GM23248 (cell line): Measurements from ENCODE around the gene CAMTA1. TPM values are rescaled to one million over a fixed set of nuclear protein-coding genes. Genes with fewer than 3 reads are reported as not detected.
A peak's percentile ranks its signal among the peaks of the same experiment; 100 is the strongest.

Experiments used
- DNase-seq: peaks from one replicate; pipeline ENCODE4 v3.0.0-alpha.2; 2015
- H2AFZ ChIP-seq: fragments of 200-600 bp; sonication (generic); 2 replicates; pipeline ENCODE4 v1.6.1; 2016; ENCODE audit warnings: antibody characterized with exemption
- H3F3A ChIP-seq: fragments of 200-600 bp; sonication (generic); 2 replicates; pipeline ENCODE4 v1.6.1; 2016; ENCODE audit warnings: mild to moderate bottlenecking, antibody characterized with exemption, mixed run types; ENCODE audit not compliant: insufficient read depth
- H3K27ac ChIP-seq: fragments of 200-600 bp; sonication (generic); 2 replicates; pipeline ENCODE4 v1.5.1; 2016; ENCODE audit warnings: mild to moderate bottlenecking
- H3K27me3 ChIP-seq: fragments of 200-600 bp; sonication (generic); replicated peaks from 2 replicates; pipeline ENCODE4 v1.6.1; 2016; ENCODE audit warnings: mild to moderate bottlenecking; ENCODE audit not compliant: insufficient read depth
- H3K36me3 ChIP-seq: fragments of 200-600 bp; sonication (generic); 2 replicates; pipeline ENCODE4 v1.6.1; 2016; ENCODE audit warnings: low read depth, mild to moderate bottlenecking
- H3K4me1 ChIP-seq: fragments of 200-600 bp; sonication (generic); 2 replicates; pipeline ENCODE4 v1.6.1; 2016; ENCODE audit warnings: mild to moderate bottlenecking; ENCODE audit not compliant: insufficient read depth
- H3K4me2 ChIP-seq: fragments of 200-600 bp; sonication (generic); one replicate; pipeline ENCODE4 v1.6.1; 2016; ENCODE audit warnings: mild to moderate bottlenecking; ENCODE audit not compliant: unreplicated experiment
- H3K4me3 ChIP-seq: fragments of 200-600 bp; sonication (generic); 2 replicates; pipeline ENCODE4 v1.5.1; 2016; ENCODE audit warnings: mild to moderate bottlenecking
- H3K79me2 ChIP-seq: fragments of 200-600 bp; sonication (generic); 2 replicates; pipeline ENCODE4 v1.6.1; 2016; ENCODE audit warnings: mild to moderate bottlenecking; ENCODE audit not compliant: insufficient read depth
- H3K9ac ChIP-seq: fragments of 200-600 bp; sonication (generic); 2 replicates; pipeline ENCODE4 v1.6.1; 2016; ENCODE audit warnings: mild to moderate bottlenecking
- H3K9me2 ChIP-seq: fragments of 200-600 bp; sonication (generic); 2 replicates; pipeline ENCODE4 v1.6.1; 2016; ENCODE audit warnings: mixed run types, mild to moderate bottlenecking, moderate library complexity; ENCODE audit not compliant: insufficient read depth
- H3K9me3 ChIP-seq: fragments of 200-600 bp; sonication (generic); one replicate; pipeline ENCODE4 v1.6.1; 2017; ENCODE audit warnings: low read depth
- H4K20me1 ChIP-seq: fragments of 200-600 bp; sonication (generic); 2 replicates; pipeline ENCODE4 v1.6.0; 2016; ENCODE audit not compliant: insufficient read depth
- EZH2 ChIP-seq: fragments of 200-600 bp; sonication (generic); IDR thresholded peaks from 2 replicates; pipeline ENCODE4 v1.6.1; 2018; ENCODE audit warnings: antibody characterized with exemption, mild to moderate bottlenecking; ENCODE audit not compliant: insufficient read depth, poor library complexity, severe bottlenecking
- EZH2phosphoT487 ChIP-seq: fragments of 200-600 bp; sonication (generic); IDR thresholded peaks from 2 replicates; pipeline ENCODE4 v1.6.1; 2018; ENCODE audit warnings: antibody characterized with exemption, moderate library complexity, mild to moderate bottlenecking, low read depth; ENCODE audit not compliant: insufficient read depth
- WGBS, 2 experiments: methylation state at CpG; one replicate each; pipeline ENCODE4 v1.1.6; 2015 to 2017; ENCODE audit warnings: low lambda C conversion rate in 2 of 2, low coverage in 1 of 2; ENCODE audit errors: missing lambda C conversion rate in 2 of 2; 5-methylcytosine and 5-hydroxymethylcytosine counted together
- in situ Hi-C: fragments of 300-500 bp; cut with MboI; formaldehyde crosslinking; loops from 2 replicates; pipeline ENCODE4 v1.15.0; 2020
- polyA plus RNA-seq: library from polyadenylated mRNA; unstranded; fragments of >200 nt; fragmentation: Nextera tagmentation; extraction: Ambion mirVana; gene quantifications from 2 replicates; pipeline ENCODE4 v1.2.1, GENCODE V29; 2016
- total RNA-seq: library from RNA; depleted of rRNA; stranded (reverse); fragments of >200 nt; shearing (Covaris generic); gene quantifications from 2 replicates; pipeline ENCODE4 v1.2.3, GENCODE V29; 2014

Gene CAMTA1
- total and polyA plus RNA-seq, 2 experiments from 2014 or later, result 50.1 to 165 TPM

- TF ChIP-seq EZH2phosphoT487 (no peak), EZH2 (no peak)
- H3K4me1 ChIP-seq, result no peaks in the 10 kb centered on the region
- in situ Hi-C loops, result no loop called here
Measured at GRCh38 chr1:7538033-7538432, 752.8 kb downstream of the CAMTA1 start.

GRCh38 chr1:7538849-7539768 is 753.9 kb downstream of the CAMTA1 start:
- no peaks in the 10 kb centered on the region for H4K20me1 ChIP-seq
- in situ Hi-C loops, result no loop called here
- no peaks in the 10 kb centered on the region for H3K36me3 ChIP-seq
- no peaks in the 10 kb centered on the region for H3K27me3 ChIP-seq
- H3K9ac ChIP-seq, result no peak overlapping the region
- DNase-seq, result no peak
- no peaks in the 10 kb centered on the region for H3F3A ChIP-seq
- no peak overlapping the region for H3K4me2 ChIP-seq
- no peak for TF ChIP-seq EZH2phosphoT487
- no peak for TF ChIP-seq EZH2
- no peak overlapping the region for H3K27ac ChIP-seq
- H3K79me2 ChIP-seq, result no peaks in the 10 kb centered on the region
- no peak overlapping the region for H3K4me3 ChIP-seq
- no peaks in the 10 kb centered on the region for H3K9me2 ChIP-seq
- H3K4me1 ChIP-seq, result no peaks in the 10 kb centered on the region
- no peaks in the 10 kb centered on the region for H3K9me3 ChIP-seq
- H2AFZ ChIP-seq, result no peak overlapping the region
- 79% methylated on average over 10 of the region's 10 CpGs for WGBS, 2 experiments

More at GRCh38 chr1:7538033-7538432, 752.8 kb downstream of the CAMTA1 start:
- Histone ChIP-seq H2AFZ (no peak overlapping the region), H3K27me3 (no peaks in the 10 kb centered on the region), H3K79me2 (no peaks in the 10 kb centered on the region), H3K27ac (no peak overlapping the region), H3F3A (no peaks in the 10 kb centered on the region), H3K4me2 (no peak overlapping the region), H3K9me3 (no peaks in the 10 kb centered on the region), H3K9me2 (no peaks in the 10 kb centered on the region), H3K36me3 (no peaks in the 10 kb centered on the region), H3K9ac (no peak overlapping the region), H3K4me3 (no peak overlapping the region), H4K20me1 (no peaks in the 10 kb centered on the region)
- 46 to 53% methylated on average over 6 of the region's 6 CpGs for WGBS, 2 experiments
- DNase-seq, result peak; percentile 69

GRCh38 chr1:7539769-7540175 is 754.5 kb downstream of the CAMTA1 start:
- no peak overlapping the region for H2AFZ ChIP-seq
- no peaks in the 10 kb centered on the region for H3K79me2 ChIP-seq
- H3K9ac ChIP-seq, result no peak overlapping the region
- no peaks in the 10 kb centered on the region for H3K9me2 ChIP-seq
- no peak overlapping the region for H3K27ac ChIP-seq
- no peaks in the 10 kb centered on the region for H3K4me1 ChIP-seq
- H3K27me3 ChIP-seq, result no peaks in the 10 kb centered on the region
- in situ Hi-C loops, result no loop called here
- DNase-seq, result peak; percentile 38
- no peak overlapping the region for H3K4me2 ChIP-seq
- no peak overlapping the region for H3K4me3 ChIP-seq
- H4K20me1 ChIP-seq, result no peaks in the 10 kb centered on the region
- TF ChIP-seq EZH2phosphoT487 (no peak), EZH2 (no peak)
- WGBS, 2 experiments, result 60 to 61% methylated on average over 7 of the region's 7 CpGs
- no peaks in the 10 kb centered on the region for H3K36me3 ChIP-seq
- H3F3A ChIP-seq, result no peaks in the 10 kb centered on the region
- no peaks in the 10 kb centered on the region for H3K9me3 ChIP-seq

GRCh38 chr1:7540816-7541215 is 755.6 kb downstream of the CAMTA1 start:
- in situ Hi-C loops, result no loop called here
- no peak for TF ChIP-seq EZH2phosphoT487
- no peak for TF ChIP-seq EZH2
- 65 to 71% methylated on average over 6 to 7 of the region's 7 CpGs for WGBS, 2 experiments
- H3K4me3 ChIP-seq, result no peak overlapping the region
- H3K9me2 ChIP-seq, result no peaks in the 10 kb centered on the region
- H3K9me3 ChIP-seq, result no peaks in the 10 kb centered on the region
- no peaks in the 10 kb centered on the region for H3K79me2 ChIP-seq
- H4K20me1 ChIP-seq, result no peaks in the 10 kb centered on the region
- H3K36me3 ChIP-seq, result no peaks in the 10 kb centered on the region
- H3K9ac ChIP-seq, result no peak overlapping the region
- no peak overlapping the region for H3K4me2 ChIP-seq
- no peak overlapping the region for H2AFZ ChIP-seq
- H3K4me1 ChIP-seq, result no peaks in the 10 kb centered on the region
- no peak for DNase-seq
- H3K27ac ChIP-seq, result no peak overlapping the region
- H3F3A ChIP-seq, result no peaks in the 10 kb centered on the region
- no peaks in the 10 kb centered on the region for H3K27me3 ChIP-seq
